HCT116 (cell line): ENCODE measurements around the gene SLC47A1. TPM values are rescaled to one million over a fixed set of nuclear protein-coding genes. Genes with fewer than 3 reads are reported as not detected.

ENCODE experiments used
- ATAC-seq: fragments of 200-7000 bp; cut with Tn5 transposase; 2 replicates; pipeline ENCODE4 v1.9.1; 2020; ENCODE audit warnings: mild to moderate bottlenecking, moderate library complexity
- BruUV-seq: library from RNA; stranded (reverse); fragments of 400-500 nt; replicated peaks from 2 replicates; lab custom pipeline; 2021; lab: Mats Ljungman, UMichigan
- CTCF ChIA-PET: fragments of 300-600 bp; sonication (Branson Sonifier 250); formaldehyde crosslinking; loops from one replicate; lab custom pipeline; 2021; ENCODE audit warnings: antibody characterized with exemption; lab: Charles Lee
- POLR2A ChIA-PET: fragments of 300-600, 350-600 bp; sonication (Branson Sonifier 250); formaldehyde crosslinking; loops from one replicate; lab custom pipeline; 2021; ENCODE audit warnings: antibody characterized with exemption; lab: Charles Lee
- RAD21 ChIA-PET, 2 experiments: fragments of 300-600 bp; sonication (Branson Sonifier 250); formaldehyde crosslinking; loops; one replicate each; lab custom pipeline; 2023; ENCODE audit warnings: low total read pairs in 2 of 2; ENCODE audit not compliant: uncharacterized antibody in 2 of 2, unreplicated experiment in 2 of 2, low non-redundant PET in 1 of 2; lab: Charles Lee
- DNase-seq: peaks from one replicate; pipeline ENCODE4 v3.0.0-alpha.2; 2010; ENCODE audit warnings: low read depth, low spot score
- H2AFZ ChIP-seq: fragments of 200-600 bp; shearing (Covaris generic), sonication (generic); 2 replicates; pipeline ENCODE4 v1.6.1; 2017; ENCODE audit warnings: low read depth, mixed run types, mixed read lengths, antibody characterized with exemption, low read length; ENCODE audit not compliant: poor library complexity, severe bottlenecking
- H3K27ac ChIP-seq: 2 replicates; pipeline ENCODE4 v1.5.1; 2012; ENCODE audit warnings: low read depth, low read length
- H3K27me3 ChIP-seq: fragments of 200-600 bp; sonication (generic); 2 replicates; pipeline ENCODE4 v1.6.1; 2016; ENCODE audit warnings: mixed run types, low read length, mixed read lengths; ENCODE audit not compliant: insufficient read depth
- H3K36me3 ChIP-seq, 2 experiments: fragments of 200-500 bp in 1 of 2; fragments of 200-600 bp in 1 of 2; sonication (Bioruptor generic) in 1 of 2; sonication (generic) in 1 of 2; 2 replicates each; pipeline versions ENCODE4 v1.5.1 to v1.6.1; 2014 to 2016; ENCODE audit warnings: low read length in 2 of 2, inconsistent platforms in 1 of 2, mixed read lengths in 1 of 2, mixed run types in 1 of 2; ENCODE audit not compliant: insufficient read depth in 2 of 2, control insufficient read depth in 1 of 2
- H3K4me1 ChIP-seq, 2 experiments: fragments of 200-600 bp in 1 of 2; sonication (generic) in 1 of 2; 2 replicates each; pipeline versions ENCODE4 v1.5.1 to v1.6.1; 2012 to 2017; ENCODE audit warnings: low read length in 2 of 2, inconsistent platforms in 1 of 2, mild to moderate bottlenecking in 1 of 2, mixed read lengths in 1 of 2, mixed run types in 1 of 2, moderate library complexity in 1 of 2; ENCODE audit not compliant: insufficient read depth in 2 of 2, control insufficient read depth in 1 of 2
- H3K4me2 ChIP-seq: fragments of 200-600 bp; sonication (generic); 2 replicates; pipeline ENCODE4 v1.6.1; 2017; ENCODE audit warnings: mixed run types, low read length, mixed read lengths
- H3K4me3 ChIP-seq, 2 experiments: fragments of 200-600 bp in 1 of 2; sonication (generic) in 1 of 2; replicated peaks in 1 of 2; 2 replicates each; pipeline ENCODE4 v1.5.1; 2011 to 2016; ENCODE audit warnings: low read length in 2 of 2, control low read depth in 1 of 2, low read depth in 1 of 2, mild to moderate bottlenecking in 1 of 2, mixed read lengths in 1 of 2, mixed run types in 1 of 2
- H3K79me2 ChIP-seq: fragments of 200-600 bp; sonication (generic); 2 replicates; pipeline ENCODE4 v1.6.1; 2017; ENCODE audit warnings: mild to moderate bottlenecking, mixed run types, low read length, moderate library complexity, mixed read lengths; ENCODE audit not compliant: insufficient read depth
- H3K9ac ChIP-seq: fragments of 200-600 bp; sonication (generic); 2 replicates; pipeline ENCODE4 v1.6.1; 2016; ENCODE audit warnings: low read length, mixed read lengths
- H3K9me2 ChIP-seq: fragments of 200-600 bp; sonication (generic), shearing (Covaris generic); 2 replicates; pipeline ENCODE4 v1.6.1; 2017; ENCODE audit warnings: mixed run types, mild to moderate bottlenecking, moderate library complexity; ENCODE audit not compliant: insufficient read depth
- H3K9me3 ChIP-seq, 2 experiments: fragments of 200-500 bp in 1 of 2; fragments of 200-600 bp in 1 of 2; sonication (Bioruptor generic) in 1 of 2; sonication (generic) in 1 of 2; 2 replicates each; pipeline ENCODE4 v1.6.1; 2014 to 2017; ENCODE audit warnings: low read length in 2 of 2, mixed read lengths in 2 of 2, inconsistent platforms in 1 of 2, low read depth in 1 of 2, mild to moderate bottlenecking in 1 of 2, mixed run types in 1 of 2, moderate library complexity in 1 of 2; ENCODE audit not compliant: control insufficient read depth in 1 of 2, insufficient read depth in 1 of 2
- H4K20me1 ChIP-seq: fragments of 200-600 bp; sonication (generic), shearing (Covaris generic); 2 replicates; pipeline ENCODE4 v1.6.1; 2017; ENCODE audit warnings: mixed run types, mild to moderate bottlenecking, moderate library complexity; ENCODE audit not compliant: insufficient read depth
- ATF3 ChIP-seq: IDR thresholded peaks from 2 replicates; pipeline ENCODE4 v1.6.1; 2012
- CEBPB ChIP-seq: IDR thresholded peaks from 2 replicates; pipeline ENCODE4 v1.6.1; 2012; ENCODE audit warnings: low read depth
- CTCF ChIP-seq, 3 experiments: fragments of 200-600 bp in 1 of 3; sonication (generic) in 1 of 3; IDR thresholded peaks in 2 of 3; conservative IDR thresholded peaks in 1 of 3; 2 replicates each; pipeline ENCODE4 v1.5.1; 2012 to 2017; ENCODE audit warnings: low read depth in 2 of 3, low read length in 2 of 3, antibody characterized with exemption in 1 of 3, borderline replicate concordance in 1 of 3, control low read depth in 1 of 3, mild to moderate bottlenecking in 1 of 3, mixed read lengths in 1 of 3, mixed run types in 1 of 3, moderate library complexity in 1 of 3; ENCODE audit not compliant: insufficient read depth in 1 of 3
- EGR1 ChIP-seq: IDR thresholded peaks from 2 replicates; pipeline ENCODE4 v1.6.1; 2012; ENCODE audit warnings: low read depth
- ELF1 ChIP-seq: IDR thresholded peaks from 2 replicates; pipeline ENCODE4 v1.6.1; 2012; ENCODE audit warnings: low read depth, borderline replicate concordance
- EZH2 ChIP-seq: fragments of 200-600 bp; sonication (generic); IDR thresholded peaks from 2 replicates; pipeline ENCODE4 v1.6.1; 2017; ENCODE audit warnings: antibody characterized with exemption, mixed run types
- EZH2phosphoT487 ChIP-seq: fragments of 200-600 bp; IDR thresholded peaks from 2 replicates; pipeline ENCODE4 v1.6.1; 2018; ENCODE audit warnings: antibody characterized with exemption, borderline replicate concordance
- FOSL1 ChIP-seq: IDR thresholded peaks from 2 replicates; pipeline ENCODE4 v1.6.1; 2012; ENCODE audit warnings: low read depth
- JUND ChIP-seq: IDR thresholded peaks from 2 replicates; pipeline ENCODE4 v1.6.1; 2012
- POLR2A ChIP-seq: IDR thresholded peaks from 2 replicates; pipeline ENCODE4 v1.7.0; 2011; ENCODE audit warnings: borderline replicate concordance; ENCODE audit not compliant: insufficient read depth, insufficient read length; ENCODE audit errors: extremely low read depth
- RAD21 ChIP-seq: IDR thresholded peaks from 2 replicates; pipeline ENCODE4 v1.6.1; 2012; ENCODE audit warnings: low read depth, mild to moderate bottlenecking
- REST ChIP-seq: IDR thresholded peaks from 2 replicates; pipeline ENCODE4 v1.6.1; 2012; ENCODE audit warnings: low read depth
- SP1 ChIP-seq: IDR thresholded peaks from 2 replicates; pipeline ENCODE4 v1.6.1; 2012; ENCODE audit warnings: low read depth
- YY1 ChIP-seq: IDR thresholded peaks from 2 replicates; pipeline ENCODE4 v1.6.1; 2011; ENCODE audit warnings: low read length, low read depth, moderate library complexity, mild to moderate bottlenecking; ENCODE audit not compliant: insufficient replicate concordance; ENCODE audit errors: extremely low read depth
- ZFX ChIP-seq: fragments of 450-650 bp; IDR thresholded peaks from 2 replicates; pipeline ENCODE4 v1.6.1; 2017
- intact Hi-C: fragments of 100-400 bp; cut with micrococcal nuclease; formaldehyde crosslinking; loops from 2 replicates; pipeline ENCODE4 v1.10.0; 2022
- total RNA-seq: library from RNA; stranded (reverse); gene quantifications from one replicate; pipeline ENCODE4 v1.2.1, GENCODE V29; 2021; ENCODE audit not compliant: unreplicated experiment

SLC47A1 gene
- total RNA-seq, 1 experiment from 2014 or later, result 0.17 TPM

- H2AFZ ChIP-seq, result no peak overlapping the region
- no peak overlapping the region for H3K4me2 ChIP-seq
- no peak overlapping the region for H3K4me3 ChIP-seq
- CTCF ChIA-PET, result no interaction called here
- no TSS peak for BruUV-seq
- H3K9me2 ChIP-seq, result no peaks in the 10 kb centered on the region; the same call in 1 of the 2 replicates
- H3K9me3 ChIP-seq, result no peaks in the 10 kb centered on the region; a peak in 1 of 4 replicates
- intact Hi-C loops, result no loop called here
- no peaks in the 10 kb centered on the region for H4K20me1 ChIP-seq
- no peak overlapping the region for H3K9ac ChIP-seq
- TF ChIP-seq RAD21 (no peak), SP1 (no peak), EZH2phosphoT487 (no peak), POLR2A (no peak), REST (no peak), EZH2 (no peak), ELF1 (no peak), CEBPB (no peak), ATF3 (no peak), FOSL1 (no peak), ZFX (no peak), CTCF (IDR thresholded peaks at IDR 0.05 in 2 of 3, conservative IDR thresholded peaks at IDR 0.05 in 1 of 3; ENCODE audit: borderline replicate concordance in 1 of 3, insufficient read depth in 1 of 3, low read depth in 2 of 3, low read length in 2 of 3) (no peak), JUND (no peak), EGR1 (no peak), YY1 (no peak)
- TF ChIP-seq, all 23 proteins: peak for 0
- ChIA-PET RAD21 (no interaction called here), POLR2A (no interaction called here)
- no peaks in the 10 kb centered on the region for H3K79me2 ChIP-seq
- ATAC-seq (no peak), DNase-seq (no peak)
- no peaks in the 10 kb centered on the region for H3K27me3 ChIP-seq
- no peaks in the 10 kb centered on the region for H3K36me3 ChIP-seq
- H3K4me1 ChIP-seq, result peaks cover 0 to 5% of the 10 kb centered on the region in 2 experiments; a peak in 1 of 4 replicates
- no peak overlapping the region for H3K27ac ChIP-seq
These were observed 92.4 kb downstream of the SLC47A1 start for GRCh38 chr17:19626079-19626478.

Other genes starting within 250 kb of the SLC47A1 start
- gene B9D1, start 171.1 kb upstream of the SLC47A1 start, total RNA-seq, result 20.0 TPM
- 15.3 TPM for gene MAPK7, start 155.4 kb upstream of the SLC47A1 start, total RNA-seq
- 0.52 TPM for gene MFAP4, start 146.7 kb upstream of the SLC47A1 start, total RNA-seq
- 0.98 TPM for gene RNF112, start 122.6 kb upstream of the SLC47A1 start, total RNA-seq
- 86.8 TPM for gene ALDH3A2, start 114.9 kb downstream of the SLC47A1 start, total RNA-seq
- not detected for gene SLC47A2, start 182.7 kb downstream of the SLC47A1 start, total RNA-seq
- gene ALDH3A1, start 214.4 kb downstream of the SLC47A1 start, total RNA-seq, result 0.86 TPM